ENCODE data around the gene NRARP.

DNA sequence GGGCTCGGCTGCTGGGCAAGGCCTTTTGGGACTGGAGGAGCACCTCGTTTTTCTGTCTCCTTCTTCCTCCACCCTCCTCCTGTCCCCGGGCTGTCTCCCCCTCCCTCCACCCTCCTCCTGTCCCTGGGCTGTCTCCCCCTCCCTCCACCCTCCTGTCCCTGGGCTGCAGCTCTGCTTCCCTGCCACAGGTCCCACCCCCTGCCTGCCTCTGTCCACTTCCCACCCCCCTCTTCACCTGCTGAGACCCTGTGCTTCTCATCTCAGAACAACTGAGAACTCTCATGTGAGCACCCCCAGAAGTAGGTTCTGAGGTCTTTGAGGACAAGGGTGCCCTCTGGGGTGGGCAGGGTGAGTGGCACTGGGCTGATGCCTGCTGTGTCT, 30.4 kb downstream of the NRARP start:
- TF ChIP-seq, protein P1, sequence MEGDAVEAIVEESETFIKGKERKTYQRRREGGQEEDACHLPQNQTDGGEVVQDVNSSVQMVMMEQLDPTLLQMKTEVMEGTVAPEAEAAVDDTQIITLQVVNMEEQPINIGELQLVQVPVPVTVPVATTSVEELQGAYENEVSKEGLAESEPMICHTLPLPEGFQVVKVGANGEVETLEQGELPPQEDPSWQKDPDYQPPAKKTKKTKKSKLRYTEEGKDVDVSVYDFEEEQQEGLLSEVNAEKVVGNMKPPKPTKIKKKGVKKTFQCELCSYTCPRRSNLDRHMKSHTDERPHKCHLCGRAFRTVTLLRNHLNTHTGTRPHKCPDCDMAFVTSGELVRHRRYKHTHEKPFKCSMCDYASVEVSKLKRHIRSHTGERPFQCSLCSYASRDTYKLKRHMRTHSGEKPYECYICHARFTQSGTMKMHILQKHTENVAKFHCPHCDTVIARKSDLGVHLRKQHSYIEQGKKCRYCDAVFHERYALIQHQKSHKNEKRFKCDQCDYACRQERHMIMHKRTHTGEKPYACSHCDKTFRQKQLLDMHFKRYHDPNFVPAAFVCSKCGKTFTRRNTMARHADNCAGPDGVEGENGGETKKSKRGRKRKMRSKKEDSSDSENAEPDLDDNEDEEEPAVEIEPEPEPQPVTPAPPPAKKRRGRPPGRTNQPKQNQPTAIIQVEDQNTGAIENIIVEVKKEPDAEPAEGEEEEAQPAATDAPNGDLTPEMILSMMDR (IDR thresholded peaks at IDR 0.05) = no peak
- no peak for TF ChIP-seq EZH2 (IDR thresholded peaks at IDR 0.05; ENCODE audit: borderline replicate concordance, insufficient read depth, low read depth, low read length, poor library complexity, severe bottlenecking)
